NCI-H510A (cell line): ENCODE data around the gene GLI2.

Experiments
- DNase-seq: peaks from one replicate; lab custom pipeline; 2025; lab: John Stamatoyannopoulos, UW

GLI2 gene

GRCh38 chr2:120738117-120738516 lies 2.4 kb downstream of the GLI2 start:
- DNase-seq = no peak

- no peak for DNase-seq
These were observed 3.2 kb downstream of the GLI2 start for GRCh38 chr2:120738786-120739437.

GRCh38 chr2:120739438-120740090 lies 3.9 kb downstream of the GLI2 start:
- DNase-seq = no peak

GRCh38 chr2:120740375-120740764 lies 4.7 kb downstream of the GLI2 start:
- DNase-seq = no peak

GRCh38 chr2:120740765-120741524 lies 5.3 kb downstream of the GLI2 start:
- no peak for DNase-seq

GRCh38 chr2:120741571-120742561 lies 6.2 kb downstream of the GLI2 start:
- no peak for DNase-seq

- DNase-seq = no peak
These were observed 8.0 kb downstream of the GLI2 start for GRCh38 chr2:120743657-120744056.

GRCh38 chr2:120744817-120745216 lies 9.1 kb downstream of the GLI2 start:
- DNase-seq = no peak

- no peak for DNase-seq
These were observed 9.9 kb downstream of the GLI2 start for GRCh38 chr2:120745420-120746111.

- no peak for DNase-seq
These were observed 10.5 kb downstream of the GLI2 start for GRCh38 chr2:120746144-120746543.

GRCh38 chr2:120747281-120747680 lies 11.6 kb downstream of the GLI2 start:
- no peak for DNase-seq

- no peak for DNase-seq
These were observed 12.0 kb downstream of the GLI2 start for GRCh38 chr2:120747706-120748105.

GRCh38 chr2:120748310-120748709 lies 12.6 kb downstream of the GLI2 start:
- no peak for DNase-seq

- DNase-seq = no peak
These were observed 13.1 kb downstream of the GLI2 start for GRCh38 chr2:120748741-120749140.

- no peak for DNase-seq
These were observed 14.1 kb downstream of the GLI2 start for GRCh38 chr2:120749506-120750431.

- DNase-seq = no peak
These were observed 15.0 kb downstream of the GLI2 start for GRCh38 chr2:120750488-120751210.

GRCh38 chr2:120751553-120751952 lies 15.9 kb downstream of the GLI2 start:
- no peak for DNase-seq

GRCh38 chr2:120754067-120754960 lies 18.6 kb downstream of the GLI2 start:
- no peak for DNase-seq
